SK-N-SH treated with all-trans-retinoic acid at 6 μM for 48 hours (cell line): ENCODE measurements around the gene ADGRG6.

ENCODE experiments used
- CSDC2 ChIP-seq: fragments of 250-450 bp; sonication (Bioruptor Pico); IDR thresholded peaks from 2 replicates; pipeline ENCODE4 v1.5.0; 2020; ENCODE audit warnings: mild to moderate bottlenecking, moderate library complexity
- CSRNP3 ChIP-seq: fragments of 250-450 bp; sonication (Bioruptor Pico); IDR thresholded peaks from 2 replicates; pipeline ENCODE4 v1.5.1; 2021; ENCODE audit warnings: mild to moderate bottlenecking, moderate library complexity
- ISL1 ChIP-seq: fragments of 250-450 bp; sonication (Bioruptor Pico); IDR thresholded peaks from 2 replicates; pipeline ENCODE4 v2.1.2; 2022; ENCODE audit warnings: mild to moderate bottlenecking, moderate library complexity
- TSHZ2 ChIP-seq: fragments of 250-450 bp; sonication (Bioruptor Pico); IDR thresholded peaks from 2 replicates; pipeline ENCODE4 v1.5.0; 2020; ENCODE audit warnings: mild to moderate bottlenecking, moderate library complexity
- ZFP30 ChIP-seq: fragments of 450-650 bp; formaldehyde crosslinking; IDR thresholded peaks from 2 replicates; pipeline ENCODE4 v1.5.0; 2022; ENCODE audit warnings: mild to moderate bottlenecking, moderate library complexity
- TF ChIP-seq, protein P1 (sequence below): fragments of 250-450 bp; sonication (Bioruptor Pico); IDR thresholded peaks from 2 replicates; pipeline ENCODE4 v1.8.0; 2020; ENCODE audit warnings: mild to moderate bottlenecking, moderate library complexity, borderline replicate concordance

DNA sequence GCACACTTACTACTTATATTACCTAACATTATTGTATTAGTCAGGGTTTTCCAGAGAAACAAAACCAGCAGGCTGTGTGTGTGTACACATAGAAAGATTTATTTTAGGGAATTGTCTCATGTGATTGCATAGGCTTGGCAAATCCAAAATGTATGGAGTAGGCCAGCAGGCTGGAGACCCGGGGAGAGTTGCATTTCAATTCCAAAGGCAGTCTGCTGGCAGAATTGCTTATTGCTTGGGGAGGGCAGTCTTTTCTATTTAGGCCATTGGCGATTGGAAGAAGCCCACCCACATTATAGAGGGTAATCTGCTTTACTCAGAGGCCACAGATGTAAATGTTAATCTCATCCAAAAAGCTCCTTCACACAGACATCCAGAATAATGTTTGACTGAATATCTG is 157.0 kb downstream of the ADGRG6 start:
- TF ChIP-seq ZFP30 (CRISPR knock-in tag) (no peak), CSDC2 (no peak), ISL1 (CRISPR knock-in tag) (no peak), CSRNP3 (CRISPR knock-in tag) (no peak), TSHZ2 (CRISPR knock-in tag) (no peak)
- TF ChIP-seq, protein P1, sequence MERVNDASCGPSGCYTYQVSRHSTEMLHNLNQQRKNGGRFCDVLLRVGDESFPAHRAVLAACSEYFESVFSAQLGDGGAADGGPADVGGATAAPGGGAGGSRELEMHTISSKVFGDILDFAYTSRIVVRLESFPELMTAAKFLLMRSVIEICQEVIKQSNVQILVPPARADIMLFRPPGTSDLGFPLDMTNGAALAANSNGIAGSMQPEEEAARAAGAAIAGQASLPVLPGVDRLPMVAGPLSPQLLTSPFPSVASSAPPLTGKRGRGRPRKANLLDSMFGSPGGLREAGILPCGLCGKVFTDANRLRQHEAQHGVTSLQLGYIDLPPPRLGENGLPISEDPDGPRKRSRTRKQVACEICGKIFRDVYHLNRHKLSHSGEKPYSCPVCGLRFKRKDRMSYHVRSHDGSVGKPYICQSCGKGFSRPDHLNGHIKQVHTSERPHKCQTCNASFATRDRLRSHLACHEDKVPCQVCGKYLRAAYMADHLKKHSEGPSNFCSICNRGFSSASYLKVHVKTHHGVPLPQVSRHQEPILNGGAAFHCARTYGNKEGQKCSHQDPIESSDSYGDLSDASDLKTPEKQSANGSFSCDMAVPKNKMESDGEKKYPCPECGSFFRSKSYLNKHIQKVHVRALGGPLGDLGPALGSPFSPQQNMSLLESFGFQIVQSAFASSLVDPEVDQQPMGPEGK (CRISPR knock-in tag): no peak
